ENCODE data around the gene SPOCK1.
"Not testable (repeated sequence)": the region's sequence is repeated elsewhere in the genome, so short reads cannot be mapped to it uniquely, and the experiment has no call there.

The SPOCK1 gene

DNA sequence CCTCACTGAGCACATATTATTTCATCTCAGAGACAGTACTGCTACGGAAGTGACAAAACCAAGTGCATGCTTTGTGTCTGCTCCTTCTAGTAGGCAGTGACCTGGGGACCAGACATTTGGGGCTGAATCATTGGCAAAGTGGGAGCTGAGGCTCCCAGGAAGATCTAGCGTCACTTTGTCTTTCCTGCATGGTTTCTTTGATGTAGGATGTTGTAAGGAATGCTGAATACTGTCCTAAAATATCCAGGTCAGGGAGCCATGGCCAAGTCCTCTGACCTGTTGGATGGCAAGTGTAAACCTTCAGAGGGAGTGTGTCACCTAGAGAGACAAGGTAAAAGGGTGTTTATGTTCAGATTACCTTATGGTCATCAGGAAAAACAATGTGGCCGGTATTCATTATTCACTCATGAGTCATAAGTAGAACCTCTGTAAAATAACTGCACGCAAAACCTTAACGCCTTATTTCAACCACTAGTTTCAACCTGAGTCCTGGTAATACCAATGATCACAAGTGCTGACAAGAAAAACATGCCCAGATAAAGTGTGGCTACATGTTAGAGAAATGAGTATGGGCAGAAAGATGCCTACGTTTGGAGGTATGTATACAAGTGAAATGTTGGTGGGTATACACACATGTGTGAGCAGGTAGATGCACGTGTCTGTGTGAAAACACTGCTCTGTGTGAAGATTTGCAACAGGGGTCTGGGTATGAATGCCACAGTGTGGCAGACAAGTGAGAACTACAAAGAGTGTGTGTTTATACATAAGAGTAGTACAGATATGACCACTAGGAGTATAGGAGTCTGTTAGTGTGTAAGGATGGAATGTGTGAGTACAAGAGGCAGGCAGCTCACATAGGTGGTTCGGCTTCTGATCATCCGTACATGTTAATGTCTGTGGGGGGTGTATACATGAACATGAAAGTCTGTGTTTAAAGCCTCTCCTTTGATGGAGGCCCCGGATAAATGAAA, 263.9 kb downstream of the SPOCK1 start:
- in situ Hi-C loops (cut with HindIII; ENCODE audit: low sequenced_read_pairs) = no loop called here

DNA sequence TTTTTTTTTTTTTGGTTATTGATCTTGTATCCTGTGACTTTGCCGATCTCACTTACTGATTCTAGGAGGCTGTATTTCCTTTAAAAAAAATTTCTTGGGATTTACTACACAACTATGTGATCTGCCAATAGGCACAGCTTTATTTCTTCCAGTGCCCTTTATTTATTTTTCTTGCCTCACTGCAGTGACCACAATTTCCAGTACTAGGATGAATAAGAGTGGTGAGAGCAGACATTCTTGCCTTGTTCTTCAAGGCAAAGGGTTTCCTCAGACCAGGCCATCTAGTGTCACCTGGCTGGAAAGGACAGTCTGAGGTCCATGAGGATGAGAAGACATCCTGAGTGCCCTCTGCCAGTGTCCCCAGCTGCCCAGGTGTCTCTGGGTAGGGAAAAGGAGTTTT, 265.4 kb downstream of the SPOCK1 start:
- in situ Hi-C loops (cut with HindIII; ENCODE audit: low sequenced_read_pairs) = no loop called here

DNA sequence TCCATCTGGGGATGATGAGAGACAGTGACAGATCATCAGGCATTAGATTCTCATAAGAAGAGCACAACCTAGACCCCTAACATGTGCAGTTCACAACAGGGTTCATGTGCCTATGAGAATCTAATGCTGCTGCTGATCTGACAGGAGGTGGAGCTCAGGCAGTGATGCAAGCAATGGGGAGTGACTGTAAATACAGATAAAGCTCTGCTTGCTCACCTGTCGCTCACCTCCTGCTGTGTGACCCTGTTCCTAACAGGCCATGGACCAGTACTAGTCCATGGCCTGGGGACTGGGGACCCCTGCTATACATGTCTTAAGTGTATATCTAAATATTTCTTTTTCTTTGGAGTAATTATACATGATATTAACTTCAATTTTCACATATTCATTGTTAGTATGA, 265.8 kb downstream of the SPOCK1 start:
- in situ Hi-C loops (cut with HindIII; ENCODE audit: low sequenced_read_pairs) = not testable (repeated sequence)

GRCh38 chr5:137231540-137231939, 267.6 kb downstream of the SPOCK1 start:
- in situ Hi-C loops (cut with HindIII; ENCODE audit: low sequenced_read_pairs) = no loop called here

GRCh38 chr5:137228816-137229215, 270.3 kb downstream of the SPOCK1 start:
- in situ Hi-C loops (cut with HindIII; ENCODE audit: low sequenced_read_pairs) = no loop called here

- in situ Hi-C loops (cut with HindIII; ENCODE audit: low sequenced_read_pairs) = no loop called here
Observed at GRCh38 chr5:137226081-137226480, 273.0 kb downstream of the SPOCK1 start.

DNA sequence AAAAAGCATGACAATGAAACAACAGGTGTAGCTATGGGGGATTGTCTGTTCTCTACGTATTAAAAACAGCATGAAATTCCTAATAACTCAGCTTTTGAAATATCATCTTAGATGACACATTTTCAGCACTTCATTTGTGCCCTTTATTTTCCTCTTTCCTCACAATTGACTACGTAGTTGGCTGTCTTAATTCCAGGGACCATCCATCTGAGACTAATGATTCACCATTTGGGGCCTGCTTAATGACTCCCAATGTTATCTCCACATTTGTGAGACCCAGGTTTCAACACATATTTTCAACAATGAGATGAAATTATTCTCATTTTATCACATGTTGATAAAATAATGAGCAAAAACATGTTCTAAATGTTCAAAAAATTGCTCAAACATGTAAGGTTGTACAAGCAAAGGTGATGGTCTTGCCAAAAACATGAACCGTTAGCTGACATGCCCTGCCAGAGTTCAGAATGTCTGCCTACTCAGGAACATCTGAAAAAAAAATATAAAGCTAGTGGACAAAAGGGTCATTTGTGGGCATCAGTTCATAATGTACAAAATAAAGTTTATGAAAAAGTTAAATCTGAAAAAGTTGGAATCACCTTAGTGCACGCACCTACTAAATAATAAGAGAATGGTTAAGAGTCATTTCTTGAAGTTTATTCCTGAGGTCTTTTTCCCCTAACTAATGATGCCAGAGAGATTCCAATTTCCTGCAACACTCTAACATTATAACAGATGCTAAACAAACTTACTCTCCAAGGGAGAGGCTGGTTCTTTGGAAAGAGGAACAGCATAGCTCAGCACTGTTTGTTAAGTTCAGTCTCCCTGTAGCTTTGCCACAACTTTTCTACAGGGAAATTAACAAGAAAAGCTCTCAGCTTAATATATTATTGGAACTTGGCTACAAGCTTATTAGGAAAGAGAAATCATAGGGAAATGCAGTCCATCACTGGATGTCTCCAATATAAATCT, 275.5 kb downstream of the SPOCK1 start:
- in situ Hi-C loops (cut with HindIII; ENCODE audit: low sequenced_read_pairs) = no loop called here

DNA sequence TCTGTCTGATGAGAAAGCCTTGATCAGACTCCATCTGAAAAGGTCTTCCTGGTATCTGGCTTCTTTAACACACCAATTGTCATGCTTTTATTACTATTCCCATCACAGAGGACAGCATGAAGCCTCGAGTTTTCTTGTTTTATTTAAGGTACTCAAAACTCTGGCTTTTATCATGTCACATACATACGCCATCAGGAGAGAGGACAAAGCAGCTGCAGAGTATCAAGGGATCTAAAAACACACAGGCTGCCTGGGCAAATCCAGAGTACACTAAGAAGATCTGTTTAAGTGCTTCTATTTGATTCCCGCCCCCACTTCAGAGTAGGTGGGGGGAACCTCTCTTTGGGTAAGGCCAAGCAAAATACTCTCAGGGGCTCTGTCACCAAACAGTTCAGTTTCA, 277.2 kb downstream of the SPOCK1 start:
- in situ Hi-C loops (cut with HindIII; ENCODE audit: low sequenced_read_pairs) = no loop called here

DNA sequence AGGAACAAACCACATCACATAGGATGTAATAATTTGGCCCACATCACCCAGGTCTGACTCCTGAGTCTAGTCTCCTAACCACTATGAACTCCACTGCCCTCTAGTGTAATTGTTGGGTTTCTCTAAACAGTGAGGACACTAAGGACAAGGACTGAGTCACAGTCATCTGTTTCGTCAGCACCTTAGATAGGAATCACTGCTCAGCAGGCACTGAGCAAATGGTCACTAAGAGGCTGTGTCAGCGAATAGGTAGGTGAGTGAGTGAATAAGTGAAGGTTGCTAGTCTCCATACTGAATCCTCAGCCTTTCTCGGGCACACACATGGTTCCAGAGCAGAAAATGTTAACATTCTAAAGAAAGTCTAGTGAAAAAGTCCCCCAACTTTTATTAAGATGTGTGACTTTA, 278.6 kb downstream of the SPOCK1 start:
- in situ Hi-C loops (cut with HindIII; ENCODE audit: low sequenced_read_pairs) = no loop called here

DNA sequence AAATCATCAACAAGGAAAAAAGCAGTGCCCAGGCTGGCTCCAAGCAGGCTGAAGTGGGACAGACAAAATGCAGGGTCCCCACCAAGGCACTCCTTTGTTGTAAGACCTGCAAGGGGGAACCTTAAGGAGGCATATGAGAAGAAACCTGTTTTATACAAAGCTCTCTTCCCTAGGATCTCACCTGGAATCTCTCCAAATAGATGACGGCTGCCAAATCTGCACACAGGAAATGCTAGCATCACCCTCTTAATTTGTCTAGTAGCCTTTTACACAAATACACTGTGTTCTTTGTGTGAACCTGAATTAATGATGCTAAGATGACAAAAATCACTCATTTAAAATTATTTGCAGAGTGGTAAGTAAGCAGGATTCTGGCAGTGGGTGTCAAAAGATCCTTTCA, 280.2 kb downstream of the SPOCK1 start:
- in situ Hi-C loops (cut with HindIII; ENCODE audit: low sequenced_read_pairs) = no loop called here

DNA sequence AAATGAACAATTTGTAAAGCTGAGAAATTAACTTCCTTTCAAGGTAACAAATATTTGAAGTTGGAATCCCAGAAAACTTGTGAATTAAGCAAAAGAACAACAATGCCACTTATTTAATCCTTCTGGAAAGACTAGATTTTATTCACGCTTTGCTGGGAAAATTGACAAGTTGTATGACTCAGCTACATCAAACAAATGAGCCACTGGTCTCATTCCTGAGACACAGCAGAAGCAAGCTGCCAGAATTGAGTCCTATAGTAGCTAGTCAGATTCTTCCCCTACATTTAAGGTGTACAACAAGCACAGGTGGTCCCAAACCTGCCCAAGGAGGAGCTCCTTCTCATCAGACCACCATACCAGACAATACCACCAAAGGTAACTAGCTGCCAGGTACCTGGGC, 280.7 kb downstream of the SPOCK1 start:
- in situ Hi-C loops (cut with HindIII; ENCODE audit: low sequenced_read_pairs) = no loop called here

GRCh38 chr5:137217599-137218200, 281.4 kb downstream of the SPOCK1 start:
- in situ Hi-C loops (cut with HindIII; ENCODE audit: low sequenced_read_pairs) = no loop called here

DNA sequence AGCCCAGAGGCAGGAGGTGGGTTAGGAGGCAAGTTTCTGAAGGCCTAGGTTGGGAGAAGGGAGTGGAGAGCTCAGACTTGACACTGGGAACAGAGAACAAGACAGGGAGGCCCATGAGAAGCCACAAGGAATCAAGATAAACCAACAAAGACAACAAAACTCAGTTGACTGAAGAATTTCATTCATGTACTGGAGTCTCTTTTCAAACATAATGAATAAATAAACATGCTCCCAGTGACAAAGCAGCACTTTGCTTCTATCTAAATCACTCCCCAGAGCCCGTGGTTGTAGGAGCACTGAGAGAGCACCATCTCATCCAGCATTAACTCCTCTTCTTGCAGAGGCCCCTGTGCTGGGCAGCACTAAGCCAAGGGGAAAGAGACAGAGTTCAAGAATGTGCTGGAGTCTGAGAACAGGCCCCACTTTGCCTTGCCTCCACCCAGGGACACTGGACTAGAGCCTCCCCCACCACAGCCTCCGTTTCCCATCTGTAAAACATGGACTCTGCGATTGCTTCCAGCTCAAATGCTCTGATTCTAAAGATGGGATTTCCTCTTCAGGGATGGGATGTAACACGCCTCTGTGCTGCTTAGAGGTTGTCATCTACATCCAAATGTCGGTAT, 282.0 kb downstream of the SPOCK1 start:
- in situ Hi-C loops (cut with HindIII; ENCODE audit: low sequenced_read_pairs) = no loop called here

- in situ Hi-C loops (cut with HindIII; ENCODE audit: low sequenced_read_pairs) = no loop called here
Observed at GRCh38 chr5:137215780-137216179, 283.3 kb downstream of the SPOCK1 start.

DNA sequence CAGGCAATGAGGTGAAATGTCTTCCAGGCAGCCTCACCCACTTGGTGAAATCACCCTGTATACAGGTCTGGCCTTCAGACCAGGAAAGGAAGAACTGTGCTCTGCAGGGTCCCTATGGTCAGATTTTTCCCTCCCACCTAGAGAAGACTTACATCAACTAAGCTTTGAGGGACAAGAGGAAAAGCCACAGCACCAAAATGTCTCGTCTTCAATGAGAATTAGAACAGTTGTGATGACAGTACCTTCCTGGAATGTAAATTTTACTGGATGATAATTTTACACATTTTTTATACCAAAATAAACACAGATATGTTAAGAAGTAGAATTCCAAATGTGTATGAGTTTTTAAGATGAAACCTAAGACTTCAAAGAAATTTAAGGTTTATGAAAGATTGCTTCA, 283.9 kb downstream of the SPOCK1 start:
- in situ Hi-C loops (cut with HindIII; ENCODE audit: low sequenced_read_pairs) = no loop called here

- in situ Hi-C loops (cut with HindIII; ENCODE audit: low sequenced_read_pairs) = no loop called here
Observed at GRCh38 chr5:137214446-137215189, 284.5 kb downstream of the SPOCK1 start.

GRCh38 chr5:137212471-137212870, 286.7 kb downstream of the SPOCK1 start:
- in situ Hi-C loops (cut with HindIII; ENCODE audit: low sequenced_read_pairs) = no loop called here

DNA sequence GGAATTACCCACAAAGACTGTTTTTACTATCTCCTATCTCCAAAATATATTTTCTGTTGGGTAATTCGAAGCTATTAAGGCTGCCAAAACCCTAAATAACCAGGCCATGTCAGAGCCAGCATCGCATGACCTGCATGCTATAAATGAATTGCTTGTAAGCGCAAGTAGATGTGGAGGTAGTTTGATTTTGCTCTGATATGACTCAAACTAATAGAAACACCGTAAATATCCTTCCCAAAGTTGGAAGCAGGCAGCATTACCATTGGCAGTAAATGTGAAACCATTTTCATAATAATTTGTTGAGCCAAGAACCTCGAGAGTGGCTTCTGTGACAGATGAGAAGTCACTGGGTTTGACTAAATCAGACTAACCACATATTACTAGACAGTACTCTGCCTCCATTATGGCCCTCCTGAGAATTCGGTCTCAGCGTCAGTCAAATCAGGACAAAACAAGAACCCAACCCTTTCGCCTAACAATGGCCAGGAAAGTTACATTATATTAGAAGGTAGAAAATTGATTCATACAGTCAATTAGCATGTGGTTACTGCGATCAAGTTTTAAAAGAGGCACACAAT, 289.8 kb downstream of the SPOCK1 start:
- in situ Hi-C loops (cut with HindIII; ENCODE audit: low sequenced_read_pairs) = no loop called here

- in situ Hi-C loops (cut with HindIII; ENCODE audit: low sequenced_read_pairs) = no loop called here
Observed at GRCh38 chr5:137207023-137207760, 291.9 kb downstream of the SPOCK1 start.
